ENCODE data around the gene SUGCT.
A peak's percentile ranks its signal among the peaks of the same experiment; 100 is the strongest.

Gene SUGCT

GRCh38 chr7:40715053-40715430, 580.2 kb downstream of the SUGCT start:
- DNase-seq, result no peak

GRCh38 chr7:40716052-40716451, 581.2 kb downstream of the SUGCT start:
- DNase-seq, result no peak

GRCh38 chr7:40717242-40717641, 582.4 kb downstream of the SUGCT start:
- peak in 2 of 51 donors; percentile 2 to 22 for DNase-seq

GRCh38 chr7:40720416-40720815, 585.6 kb downstream of the SUGCT start:
- no peak for DNase-seq

- DNase-seq, result no peak
Observed at GRCh38 chr7:40721342-40721949, 586.6 kb downstream of the SUGCT start.

GRCh38 chr7:40722242-40722641, 587.4 kb downstream of the SUGCT start:
- no peak for DNase-seq

- no peak for DNase-seq
Observed at GRCh38 chr7:40723829-40724228, 589.0 kb downstream of the SUGCT start.

- DNase-seq, result no peak
Observed at GRCh38 chr7:40726559-40726958, 591.8 kb downstream of the SUGCT start.

GRCh38 chr7:40733114-40733513, 598.3 kb downstream of the SUGCT start:
- DNase-seq, result no peak

- no peak for DNase-seq
Observed at GRCh38 chr7:40733578-40733977, 598.8 kb downstream of the SUGCT start.

- DNase-seq, result no peak
Observed at GRCh38 chr7:40739257-40739656, 604.5 kb downstream of the SUGCT start.

- no peak for DNase-seq
Observed at GRCh38 chr7:40742270-40742669, 607.5 kb downstream of the SUGCT start.

GRCh38 chr7:40746841-40747556, 612.2 kb downstream of the SUGCT start:
- no peak for DNase-seq

GRCh38 chr7:40747856-40748255, 613.1 kb downstream of the SUGCT start:
- no peak for DNase-seq

- no peak for DNase-seq
Observed at GRCh38 chr7:40749877-40750276, 615.1 kb downstream of the SUGCT start.

GRCh38 chr7:40753455-40753854, 618.6 kb downstream of the SUGCT start:
- no peak for DNase-seq

GRCh38 chr7:40755438-40755837, 620.6 kb downstream of the SUGCT start:
- DNase-seq, result no peak

- DNase-seq, result no peak
Observed at GRCh38 chr7:40757109-40757508, 622.3 kb downstream of the SUGCT start.

- no peak for DNase-seq
Observed at GRCh38 chr7:40758590-40758989, 623.8 kb downstream of the SUGCT start.

GRCh38 chr7:40760293-40760964, 625.6 kb downstream of the SUGCT start:
- no peak for DNase-seq

- peak in 18 of 51 donors; percentile 1 to 65 (median 20) for DNase-seq
Observed at GRCh38 chr7:40760987-40761386, 626.2 kb downstream of the SUGCT start.

GRCh38 chr7:40761762-40762560, 627.2 kb downstream of the SUGCT start:
- DNase-seq, result no peak

Measured in hypothalamus (tissue), 51 donors.